ENCODE measurements around the gene LBH.
A peak's percentile ranks its signal among the peaks of the same experiment; 100 is the strongest.

The LBH gene

GRCh38 chr2:30231212-30231995 lies at the start of gene LBH:
TSS of gene LBH (plus strand) at chr2:30231534. CDS start at chr2:30231739, 205 bp downstream.
- TF ChIP-seq, protein P1, sequence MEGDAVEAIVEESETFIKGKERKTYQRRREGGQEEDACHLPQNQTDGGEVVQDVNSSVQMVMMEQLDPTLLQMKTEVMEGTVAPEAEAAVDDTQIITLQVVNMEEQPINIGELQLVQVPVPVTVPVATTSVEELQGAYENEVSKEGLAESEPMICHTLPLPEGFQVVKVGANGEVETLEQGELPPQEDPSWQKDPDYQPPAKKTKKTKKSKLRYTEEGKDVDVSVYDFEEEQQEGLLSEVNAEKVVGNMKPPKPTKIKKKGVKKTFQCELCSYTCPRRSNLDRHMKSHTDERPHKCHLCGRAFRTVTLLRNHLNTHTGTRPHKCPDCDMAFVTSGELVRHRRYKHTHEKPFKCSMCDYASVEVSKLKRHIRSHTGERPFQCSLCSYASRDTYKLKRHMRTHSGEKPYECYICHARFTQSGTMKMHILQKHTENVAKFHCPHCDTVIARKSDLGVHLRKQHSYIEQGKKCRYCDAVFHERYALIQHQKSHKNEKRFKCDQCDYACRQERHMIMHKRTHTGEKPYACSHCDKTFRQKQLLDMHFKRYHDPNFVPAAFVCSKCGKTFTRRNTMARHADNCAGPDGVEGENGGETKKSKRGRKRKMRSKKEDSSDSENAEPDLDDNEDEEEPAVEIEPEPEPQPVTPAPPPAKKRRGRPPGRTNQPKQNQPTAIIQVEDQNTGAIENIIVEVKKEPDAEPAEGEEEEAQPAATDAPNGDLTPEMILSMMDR (IDR thresholded peaks at IDR 0.05; ENCODE audit: insufficient read depth, low read depth, low read length, missing control alignments) = no peak
- H3K4me3 ChIP-seq (ENCODE audit: low read length) = peak within 1 kb of the TSS; percentile 44
- DNase-seq (ENCODE audit: low read depth) = peak; percentile 76

DNA sequence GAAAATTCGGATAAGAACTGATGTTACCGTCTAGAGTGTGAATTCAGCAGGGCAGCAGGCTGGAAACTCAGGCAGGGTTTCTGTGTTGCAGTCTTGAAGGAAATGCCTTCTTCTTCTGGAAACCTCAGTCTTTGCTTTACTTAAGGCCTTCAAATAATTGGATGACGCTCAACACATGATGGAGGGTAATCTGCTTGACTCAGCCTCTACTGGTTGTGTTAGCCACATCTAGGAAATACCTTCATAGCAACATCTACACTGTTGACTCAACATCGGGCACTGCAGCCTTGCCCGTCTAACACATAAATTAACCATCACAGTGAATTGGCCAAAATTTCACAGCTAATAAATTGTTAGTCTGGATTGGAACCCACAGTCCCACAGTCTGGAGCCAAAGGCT lies 47.3 kb upstream of the LBH start:
- no peak overlapping the region for H3K4me3 ChIP-seq (ENCODE audit: low read length)
- TF ChIP-seq, protein P1 (IDR thresholded peaks at IDR 0.05; ENCODE audit: insufficient read depth, low read depth, low read length, missing control alignments) = no peak
- no peak for DNase-seq (ENCODE audit: low read depth)

DNA sequence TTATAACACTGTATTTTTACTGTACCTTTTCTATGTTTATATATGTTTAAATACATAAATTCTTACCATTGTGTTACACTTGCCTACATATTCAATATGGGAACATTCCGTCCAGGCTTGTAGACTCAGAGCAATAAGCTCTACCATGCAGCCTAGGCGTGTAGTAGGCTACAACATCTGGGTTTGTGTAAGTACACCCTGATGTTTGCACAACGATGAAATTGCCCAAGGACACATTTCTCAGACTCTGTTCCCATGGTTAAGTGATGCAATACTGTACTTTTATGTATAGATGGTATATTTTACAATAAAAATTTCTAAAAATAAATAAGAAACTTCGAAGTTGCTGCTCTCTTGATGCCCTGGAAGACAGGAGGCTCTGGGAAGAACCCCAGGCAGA lies 46.2 kb upstream of the LBH start:
- DNase-seq (ENCODE audit: low read depth) = peak; percentile 77
- no peak overlapping the region for H3K4me3 ChIP-seq (ENCODE audit: low read length)
- TF ChIP-seq, protein P1 (IDR thresholded peaks at IDR 0.05; ENCODE audit: insufficient read depth, low read depth, low read length, missing control alignments) = no peak

DNA sequence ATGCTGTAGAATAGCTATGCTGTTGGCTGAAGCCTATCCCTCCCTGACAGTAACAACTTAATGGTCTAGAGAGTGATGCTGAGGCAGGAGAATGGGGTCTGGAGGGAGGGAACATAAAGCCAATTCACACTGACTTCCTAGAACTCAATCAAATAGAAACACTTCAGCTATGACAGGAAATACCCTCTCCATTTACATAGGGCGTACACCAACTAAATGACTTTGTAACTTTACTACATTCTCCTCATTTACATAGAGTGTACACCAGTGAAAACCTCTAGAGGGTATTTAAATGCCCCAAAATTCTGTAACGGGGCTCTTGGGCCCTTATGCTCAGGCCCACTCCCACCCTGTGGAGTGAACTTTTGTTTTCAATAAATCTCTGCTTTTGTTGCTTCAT lies 43.0 kb upstream of the LBH start:
- no peak for DNase-seq (ENCODE audit: low read depth)
- TF ChIP-seq, protein P1 (IDR thresholded peaks at IDR 0.05; ENCODE audit: insufficient read depth, low read depth, low read length, missing control alignments) = no peak
- no peak overlapping the region for H3K4me3 ChIP-seq (ENCODE audit: low read length)

DNA sequence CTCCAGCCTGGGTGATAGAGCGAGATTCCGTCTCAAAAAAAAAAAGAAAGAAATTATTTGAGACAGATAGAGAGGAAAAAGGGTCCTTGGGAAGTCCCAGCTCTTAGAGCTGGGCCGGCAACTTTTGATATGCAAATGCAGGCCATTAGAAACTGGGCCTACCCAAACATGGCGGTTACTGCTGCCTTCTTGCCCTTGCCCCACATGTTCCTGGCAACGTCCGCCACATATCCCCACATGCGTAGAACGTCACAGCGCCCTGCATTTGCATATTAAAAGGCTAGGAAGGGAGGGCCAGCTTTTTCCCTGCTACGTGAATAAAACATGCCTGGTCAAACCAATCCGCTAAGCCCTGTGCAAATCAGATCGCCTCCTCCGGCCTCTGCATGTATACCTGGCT lies 40.7 kb upstream of the LBH start:
- no peak for DNase-seq (ENCODE audit: low read depth)
- H3K4me3 ChIP-seq (ENCODE audit: low read length) = no peak overlapping the region
- TF ChIP-seq, protein P1 (IDR thresholded peaks at IDR 0.05; ENCODE audit: insufficient read depth, low read depth, low read length, missing control alignments) = no peak

GRCh38 chr2:30191107-30191506 lies 40.2 kb upstream of the LBH start:
- TF ChIP-seq, protein P1 (IDR thresholded peaks at IDR 0.05; ENCODE audit: insufficient read depth, low read depth, low read length, missing control alignments) = no peak
- no peak for DNase-seq (ENCODE audit: low read depth)
- H3K4me3 ChIP-seq (ENCODE audit: low read length) = no peak overlapping the region

GRCh38 chr2:30191819-30192271 lies 39.5 kb upstream of the LBH start:
- no peak for DNase-seq (ENCODE audit: low read depth)
- H3K4me3 ChIP-seq (ENCODE audit: low read length) = no peak overlapping the region
- TF ChIP-seq, protein P1 (IDR thresholded peaks at IDR 0.05; ENCODE audit: insufficient read depth, low read depth, low read length, missing control alignments) = no peak

All from epithelial cell of esophagus (primary cell).